Trophoblast cell (in vitro differentiated cells and primary cell): ENCODE data around the gene EPB41L2.

Experiments
- DNase-seq, 2 donors: peaks; one replicate each; pipeline ENCODE4 v3.0.0-alpha.2; 2016
- H2AFZ ChIP-seq: 2 replicates; pipeline ENCODE4 v1.6.1; 2013; ENCODE audit warnings: low read length, moderate library complexity, mild to moderate bottlenecking; ENCODE audit not compliant: insufficient read depth, poor library complexity
- H2AK5ac ChIP-seq: 2 replicates; pipeline ENCODE4 v1.6.1; 2013; ENCODE audit warnings: mild to moderate bottlenecking, low read length
- H2BK120ac ChIP-seq: 2 replicates; pipeline ENCODE4 v1.6.1; 2013; ENCODE audit warnings: low read length, mild to moderate bottlenecking, moderate library complexity; ENCODE audit not compliant: insufficient read depth, poor library complexity
- H2BK12ac ChIP-seq: 2 replicates; pipeline ENCODE4 v1.6.1; 2013; ENCODE audit warnings: mild to moderate bottlenecking, low read length, moderate library complexity
- H2BK5ac ChIP-seq: 2 replicates; pipeline ENCODE4 v1.6.1; 2013; ENCODE audit warnings: low read length, low read depth, moderate library complexity, mild to moderate bottlenecking; ENCODE audit not compliant: poor library complexity
- H3K14ac ChIP-seq: 2 replicates; pipeline ENCODE4 v1.6.1; 2013; ENCODE audit warnings: mild to moderate bottlenecking, low read length
- H3K18ac ChIP-seq: 2 replicates; pipeline ENCODE4 v1.6.1; 2013; ENCODE audit warnings: mild to moderate bottlenecking, low read length
- H3K23ac ChIP-seq: 2 replicates; pipeline ENCODE4 v1.6.1; 2013; ENCODE audit warnings: low read length
- H3K27ac ChIP-seq: 2 replicates; pipeline ENCODE4 v1.5.1; 2013; ENCODE audit warnings: low read depth, mild to moderate bottlenecking, inconsistent platforms, low read length, moderate library complexity
- H3K27me3 ChIP-seq: 2 replicates; pipeline ENCODE4 v1.6.1; 2013; ENCODE audit warnings: inconsistent platforms, mild to moderate bottlenecking, low read length, moderate library complexity; ENCODE audit not compliant: insufficient read depth
- H3K36me3 ChIP-seq, 2 experiments: 1 replicate in 1 of 2; 2 replicates in 1 of 2; pipeline ENCODE4 v1.6.1; 2013; ENCODE audit warnings: low read length in 2 of 2, mild to moderate bottlenecking in 2 of 2, moderate library complexity in 1 of 2; ENCODE audit not compliant: insufficient read depth in 2 of 2, control insufficient read depth in 1 of 2
- H3K4ac ChIP-seq: 2 replicates; pipeline ENCODE4 v1.6.1; 2013; ENCODE audit warnings: low read depth, mild to moderate bottlenecking, low read length, moderate library complexity
- H3K4me1 ChIP-seq, 2 experiments: 1 replicate in 1 of 2; 2 replicates in 1 of 2; pipeline ENCODE4 v1.6.1; 2013; ENCODE audit warnings: low read length in 2 of 2, mild to moderate bottlenecking in 2 of 2, moderate library complexity in 1 of 2; ENCODE audit not compliant: insufficient read depth in 2 of 2, control insufficient read depth in 1 of 2
- H3K4me2 ChIP-seq: 2 replicates; pipeline ENCODE4 v1.6.1; 2013; ENCODE audit warnings: inconsistent platforms, mild to moderate bottlenecking, low read length, moderate library complexity
- H3K4me3 ChIP-seq: 2 replicates; pipeline ENCODE4 v1.5.1; 2013; ENCODE audit warnings: mild to moderate bottlenecking, low read depth, low read length, inconsistent platforms
- H3K79me1 ChIP-seq: one replicate; pipeline ENCODE4 v1.6.1; 2013; ENCODE audit warnings: low read length
- H3K79me2 ChIP-seq: 2 replicates; pipeline ENCODE4 v1.6.1; 2013; ENCODE audit warnings: low read length, mild to moderate bottlenecking; ENCODE audit not compliant: control insufficient read depth, insufficient read depth, poor library complexity
- H3K9ac ChIP-seq: 2 replicates; pipeline ENCODE4 v1.6.1; 2013; ENCODE audit warnings: mild to moderate bottlenecking, low read length
- H3K9me3 ChIP-seq: 2 replicates; pipeline ENCODE4 v1.6.1; 2013; ENCODE audit warnings: low read depth, mild to moderate bottlenecking, control low read depth, inconsistent platforms, low read length; ENCODE audit not compliant: insufficient read depth
- H4K12ac ChIP-seq: 2 replicates; pipeline ENCODE4 v1.6.1; 2013; ENCODE audit warnings: low read depth, mild to moderate bottlenecking, low read length, moderate library complexity
- H4K8ac ChIP-seq: 2 replicates; pipeline ENCODE4 v1.6.1; 2013; ENCODE audit warnings: low read depth, mild to moderate bottlenecking, low read length, moderate library complexity
- H4K91ac ChIP-seq: one replicate; pipeline ENCODE4 v1.6.1; 2013; ENCODE audit warnings: low read depth, mild to moderate bottlenecking, low read length, moderate library complexity
- WGBS: extraction: QIAGEN DNeasy Blood & Tissue Kit; methylation state at CpG from one replicate; pipeline ENCODE4 v1.1.7; 2013; ENCODE audit warnings: missing lambda C conversion rate; ENCODE audit not compliant: insufficient read length, insufficient coverage; ENCODE audit errors: extremely low coverage; 5-methylcytosine and 5-hydroxymethylcytosine counted together

Gene EPB41L2

GRCh38 chr6:130836055-130836640 is 226.9 kb downstream of the EPB41L2 start:
- Histone ChIP-seq H3K18ac (no peak overlapping the region), H3K4me2 (no peak overlapping the region), H3K79me2 (no peaks in the 10 kb centered on the region), H3K23ac (no peak overlapping the region), H2BK12ac (no peak overlapping the region), H4K91ac (no peak overlapping the region), H3K4me3 (no peak overlapping the region), H4K12ac (no peak overlapping the region), H3K14ac (no peak overlapping the region), H2AK5ac (no peak overlapping the region), H2AFZ (no peak overlapping the region), H3K27ac (no peak overlapping the region), H3K36me3 (no peaks in the 10 kb centered on the region), H3K27me3 (no peaks in the 10 kb centered on the region), H3K9ac (no peak overlapping the region), H4K8ac (no peak overlapping the region), H2BK5ac (no peak overlapping the region), H3K79me1 (no peaks in the 10 kb centered on the region), H2BK120ac (no peak overlapping the region), H3K9me3 (no peaks in the 10 kb centered on the region), H3K4me1 (no peaks in the 10 kb centered on the region), H3K4ac (no peak overlapping the region)
- no peak for DNase-seq
- WGBS = no CpG with 5 or more reads among the region's 3 CpGs

GRCh38 chr6:130834482-130835251 is 228.4 kb downstream of the EPB41L2 start:
- Histone ChIP-seq H3K79me2 (no peaks in the 10 kb centered on the region), H3K9ac (no peak overlapping the region), H4K12ac (no peak overlapping the region), H4K91ac (no peak overlapping the region), H3K18ac (no peak overlapping the region), H3K36me3 (no peaks in the 10 kb centered on the region), H3K4ac (no peak overlapping the region), H3K9me3 (no peaks in the 10 kb centered on the region), H3K27me3 (no peaks in the 10 kb centered on the region), H2BK5ac (no peak overlapping the region), H3K4me3 (no peak overlapping the region), H2AK5ac (no peak overlapping the region), H3K23ac (no peak overlapping the region), H3K79me1 (no peaks in the 10 kb centered on the region), H4K8ac (no peak overlapping the region), H2AFZ (no peak overlapping the region), H3K4me1 (no peaks in the 10 kb centered on the region), H2BK12ac (no peak overlapping the region), H3K27ac (no peak overlapping the region), H3K4me2 (no peak overlapping the region), H2BK120ac (no peak overlapping the region), H3K14ac (no peak overlapping the region)
- no CpG with 5 or more reads among the region's 5 CpGs for WGBS
- no peak for DNase-seq

DNA sequence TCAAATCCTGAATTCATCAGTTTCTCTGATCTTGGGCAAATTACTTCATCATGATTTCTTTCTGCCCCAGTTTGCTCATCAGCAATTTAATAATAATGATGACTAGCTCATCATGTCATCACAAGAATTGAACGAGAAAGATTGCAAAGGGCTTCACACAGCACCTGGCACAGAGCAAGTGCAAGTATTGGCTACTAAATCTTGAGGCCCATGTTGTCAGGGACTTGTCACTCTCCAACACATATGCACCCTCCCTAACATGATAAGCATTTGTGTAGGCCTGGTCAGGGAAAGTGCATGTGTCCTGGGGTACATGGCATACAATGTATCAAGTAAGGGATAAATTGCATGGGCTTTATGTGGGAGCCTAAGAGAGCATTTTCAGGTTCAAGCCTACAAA is 229.5 kb downstream of the EPB41L2 start:
- Histone ChIP-seq H3K9ac (no peak overlapping the region), H2BK12ac (no peak overlapping the region), H2BK5ac (no peak overlapping the region), H3K4ac (no peak overlapping the region), H2AFZ (no peak overlapping the region), H4K8ac (no peak overlapping the region), H3K4me2 (no peak overlapping the region), H3K23ac (no peak overlapping the region), H2AK5ac (no peak overlapping the region), H3K27me3 (no peaks in the 10 kb centered on the region), H3K4me1 (no peaks in the 10 kb centered on the region), H3K9me3 (no peaks in the 10 kb centered on the region), H3K18ac (no peak overlapping the region), H4K12ac (no peak overlapping the region), H3K79me2 (no peaks in the 10 kb centered on the region), H3K4me3 (no peak overlapping the region), H3K14ac (no peak overlapping the region), H4K91ac (no peak overlapping the region), H3K36me3 (no peaks in the 10 kb centered on the region), H3K27ac (no peak overlapping the region), H3K79me1 (no peaks in the 10 kb centered on the region), H2BK120ac (no peak overlapping the region)
- DNase-seq = no peak
- no CpG with 5 or more reads among the region's 1 CpG for WGBS

DNA sequence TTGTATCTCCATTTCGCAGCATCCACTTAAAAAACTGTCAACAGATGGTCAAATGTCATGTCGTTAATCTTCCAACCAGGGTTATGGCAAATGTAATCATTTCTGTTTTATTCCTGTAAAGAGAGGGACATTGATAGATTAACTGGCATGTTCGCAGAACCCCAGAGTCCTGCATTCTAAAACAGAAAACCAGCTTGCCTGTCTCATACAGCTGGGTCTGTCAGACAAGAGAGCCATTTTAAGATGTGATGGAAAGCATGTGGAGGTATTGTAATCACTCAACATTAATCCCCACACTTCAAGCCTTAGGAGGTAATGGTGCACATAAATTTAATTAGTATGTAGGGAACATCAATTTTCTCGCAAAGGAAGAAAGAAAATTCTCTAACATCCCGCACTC is 231.4 kb downstream of the EPB41L2 start:
- no peak for DNase-seq
- Histone ChIP-seq H3K18ac (no peak overlapping the region), H2AFZ (no peak overlapping the region), H3K9me3 (no peaks in the 10 kb centered on the region), H3K4ac (no peak overlapping the region), H4K8ac (no peak overlapping the region), H3K4me1 (no peaks in the 10 kb centered on the region), H4K91ac (no peak overlapping the region), H2BK12ac (no peak overlapping the region), H3K4me2 (no peak overlapping the region), H2BK5ac (no peak overlapping the region), H3K4me3 (no peak overlapping the region), H3K79me1 (no peaks in the 10 kb centered on the region), H3K36me3 (no peaks in the 10 kb centered on the region), H2AK5ac (no peak overlapping the region), H2BK120ac (no peak overlapping the region), H3K27me3 (no peaks in the 10 kb centered on the region), H3K27ac (no peak overlapping the region), H3K23ac (no peak overlapping the region), H4K12ac (no peak overlapping the region), H3K79me2 (no peaks in the 10 kb centered on the region), H3K14ac (no peak overlapping the region), H3K9ac (no peak overlapping the region)
- WGBS = no CpG with 5 or more reads among the region's 5 CpGs
